Heart left ventricle (tissue), 16 donors: Measurements from ENCODE around the gene DMD. TPM values are rescaled to one million over a fixed set of nuclear protein-coding genes. Genes with fewer than 3 reads are reported as not detected.

Experiments
- ATAC-seq, 4 donors: fragments of 200-7000 bp; cut with Tn5 transposase; one replicate each; pipeline ENCODE4 v1.9.1; 2020 to 2022; ENCODE audit warnings: moderate library complexity in 4 of 4, mild to moderate bottlenecking in 3 of 4, moderate number of reproducible peaks in 1 of 4
- DNase-seq, 5 donors: peaks; one replicate each; pipeline ENCODE4 v3.0.0-alpha.2; 2020
- H3K27ac ChIP-seq, 12 donors: fragments of 200-600 bp; sonication (generic) in 4 of 12; one replicate each; pipeline versions ENCODE4 v1.5.0 to v1.8.0; 2016 to 2022; ENCODE audit warnings: mild to moderate bottlenecking in 2 of 12
- H3K27me3 ChIP-seq, 9 donors: fragments of 200-600 bp; sonication (generic) in 2 of 9; one replicate each; pipeline versions ENCODE4 v1.5.1 to v1.8.0; 2016 to 2022; ENCODE audit warnings: mild to moderate bottlenecking in 3 of 9
- H3K36me3 ChIP-seq, 9 donors: fragments of 200-600 bp; sonication (generic) in 2 of 9; one replicate each; pipeline versions ENCODE4 v1.5.0 to v1.8.0; 2018 to 2022; ENCODE audit warnings: mild to moderate bottlenecking in 2 of 9
- H3K4me1 ChIP-seq, 12 donors: fragments of 200-600 bp; sonication (generic) in 4 of 12; one replicate each; pipeline versions ENCODE4 v1.5.0 to v1.8.0; 2016 to 2022; ENCODE audit warnings: mild to moderate bottlenecking in 3 of 12
- H3K4me3 ChIP-seq, 12 donors: fragments of 200-600 bp; sonication (generic) in 4 of 12; one replicate each; pipeline versions ENCODE4 v1.5.0 to v1.8.0; 2017 to 2022; ENCODE audit warnings: mild to moderate bottlenecking in 9 of 12, moderate library complexity in 4 of 12
- H3K9me3 ChIP-seq, 12 donors: fragments of 200-600 bp; sonication (generic) in 4 of 12; one replicate each; pipeline versions ENCODE4 v1.5.0 to v1.8.0; 2016 to 2022; ENCODE audit warnings: mild to moderate bottlenecking in 1 of 12
- POLR2A ChIP-seq, 2 donors: fragments of 450-650 bp; IDR thresholded peaks; one replicate each; pipeline ENCODE4 v1.6.1; 2017; ENCODE audit warnings: antibody characterized with exemption in 2 of 2, mild to moderate bottlenecking in 2 of 2, moderate library complexity in 2 of 2
- WGBS, 4 donors: extraction: QIAGEN DNeasy Blood & Tissue Kit in 2 of 4; methylation state at CpG; one replicate each; pipeline versions ENCODE4 v1.1.5 to v1.1.7; 2013 to 2018; 5-methylcytosine and 5-hydroxymethylcytosine counted together
- intact Hi-C, 10 donors: fragments of 100-400 bp; cut with DNase I; formaldehyde crosslinking; loops; one replicate each; pipeline versions ENCODE4 v1.11.1 to v1.14.2; 2022
- polyA plus RNA-seq, 2 donors: library from polyadenylated mRNA; stranded (reverse); fragments of 200-250 nt; gene quantifications; one replicate each; pipeline ENCODE4 v1.2.3, GENCODE V29; 2013
- total RNA-seq, 9 donors: library from RNA; depleted of rRNA in 2 of 9; stranded (reverse); fragments of >200 nt in 2 of 9; fragmentation: NEBNext Ultra II Directional in 3 of 9; extraction: Animal tissue kit (Norgen Biotek cat#: 25700) in 3 of 9; gene quantifications; one replicate each; pipeline versions ENCODE4 v1.1.0 to v1.2.4, GENCODE V29; 2016 to 2023
- TF ChIP-seq, protein P1 (sequence below), 12 donors: fragments of 200-600 bp; sonication (generic) in 4 of 12; IDR thresholded peaks; one replicate each; pipeline versions ENCODE4 v1.5.0 to v1.8.0; 2018 to 2022; ENCODE audit warnings: antibody characterized with exemption in 12 of 12, mild to moderate bottlenecking in 5 of 12
- donor health status: ischemic (EF 13 %, LVEDD 7.1; RV severe dilation, severe dysfunction).
- donor health status: healthy with polysubstance abuse.
- donor health status: DM: no; HTN: yes; CAD: no.
- donor health status: DM: no; HTN: no; CAD: no.
- donor health status: ischemic (EF 25% LVEDD 6.9; RV normal size, moderate dysfunction).
- donor health status: ischemic (EF 25% LVEDD 5.7; RV mildly dilated, moderate dysfunction).
- donor health status: healthy.
- donor health status: DM: yes; HTN: yes; CAD: no.
- donor health status: ischemic (EF 35%, LVEDD 5.7; RV mildly dilated, moderate dysfunction).
- donor health status: nonischemic (EF 11% LVEDD 7.7; RV severe dilation, severe dysfunction).
- donor health status: DM: yes; HTN: yes; CAD: no.
- donor health status: PGD.
- donor health status: ischemic (EF 29% LVEDD 5.4; RV normal size, mild dysfunction).
- donor health status: nonischemic (EF 23%, LVEDD 6.1; RV moderate dilation, normal function).

DMD gene
- total and polyA plus RNA-seq, 11 donors: 34.7 to 236 (median 162) TPM

DNA sequence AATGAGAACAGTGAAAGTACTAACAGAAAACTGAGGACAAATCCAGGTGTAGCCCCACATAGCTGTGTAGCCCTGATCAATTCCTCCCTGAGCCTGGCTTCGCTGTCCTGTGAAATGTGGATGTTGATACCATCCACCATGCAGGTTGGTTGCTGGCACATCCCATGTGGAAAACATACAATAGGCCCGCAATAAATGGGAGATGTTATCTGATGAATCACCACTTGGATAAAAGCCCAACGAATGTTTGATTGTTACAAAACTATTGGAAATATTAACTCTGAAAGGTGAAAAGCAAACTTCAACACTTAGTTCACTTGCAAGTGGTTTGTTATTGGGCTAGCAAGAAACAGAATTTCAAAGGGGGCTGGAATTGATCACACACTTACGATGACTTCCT, 1953.2 kb downstream of the DMD start:
- 54 to 85% (median 71%) methylated on average over 4 of the region's 4 CpGs for WGBS, 4 donors
- no peak for ATAC-seq
- no peaks in the 10 kb centered on the region for H3K9me3 ChIP-seq
- H3K4me3 ChIP-seq: no peak overlapping the region
- no peak for DNase-seq
- TF ChIP-seq POLR2A (IDR thresholded peaks at IDR 0.05): no peak
- TF ChIP-seq, protein P1, sequence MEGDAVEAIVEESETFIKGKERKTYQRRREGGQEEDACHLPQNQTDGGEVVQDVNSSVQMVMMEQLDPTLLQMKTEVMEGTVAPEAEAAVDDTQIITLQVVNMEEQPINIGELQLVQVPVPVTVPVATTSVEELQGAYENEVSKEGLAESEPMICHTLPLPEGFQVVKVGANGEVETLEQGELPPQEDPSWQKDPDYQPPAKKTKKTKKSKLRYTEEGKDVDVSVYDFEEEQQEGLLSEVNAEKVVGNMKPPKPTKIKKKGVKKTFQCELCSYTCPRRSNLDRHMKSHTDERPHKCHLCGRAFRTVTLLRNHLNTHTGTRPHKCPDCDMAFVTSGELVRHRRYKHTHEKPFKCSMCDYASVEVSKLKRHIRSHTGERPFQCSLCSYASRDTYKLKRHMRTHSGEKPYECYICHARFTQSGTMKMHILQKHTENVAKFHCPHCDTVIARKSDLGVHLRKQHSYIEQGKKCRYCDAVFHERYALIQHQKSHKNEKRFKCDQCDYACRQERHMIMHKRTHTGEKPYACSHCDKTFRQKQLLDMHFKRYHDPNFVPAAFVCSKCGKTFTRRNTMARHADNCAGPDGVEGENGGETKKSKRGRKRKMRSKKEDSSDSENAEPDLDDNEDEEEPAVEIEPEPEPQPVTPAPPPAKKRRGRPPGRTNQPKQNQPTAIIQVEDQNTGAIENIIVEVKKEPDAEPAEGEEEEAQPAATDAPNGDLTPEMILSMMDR (IDR thresholded peaks at IDR 0.05): no peak
- H3K4me1 ChIP-seq: no peaks in the 10 kb centered on the region
- intact Hi-C loops: no loop called here
- H3K27ac ChIP-seq: no peak overlapping the region
- H3K27me3 ChIP-seq: no peaks in the 10 kb centered on the region
- peaks cover 0 to 13% (median 0%) of the 10 kb centered on the region in 9 donors for H3K36me3 ChIP-seq

DNA sequence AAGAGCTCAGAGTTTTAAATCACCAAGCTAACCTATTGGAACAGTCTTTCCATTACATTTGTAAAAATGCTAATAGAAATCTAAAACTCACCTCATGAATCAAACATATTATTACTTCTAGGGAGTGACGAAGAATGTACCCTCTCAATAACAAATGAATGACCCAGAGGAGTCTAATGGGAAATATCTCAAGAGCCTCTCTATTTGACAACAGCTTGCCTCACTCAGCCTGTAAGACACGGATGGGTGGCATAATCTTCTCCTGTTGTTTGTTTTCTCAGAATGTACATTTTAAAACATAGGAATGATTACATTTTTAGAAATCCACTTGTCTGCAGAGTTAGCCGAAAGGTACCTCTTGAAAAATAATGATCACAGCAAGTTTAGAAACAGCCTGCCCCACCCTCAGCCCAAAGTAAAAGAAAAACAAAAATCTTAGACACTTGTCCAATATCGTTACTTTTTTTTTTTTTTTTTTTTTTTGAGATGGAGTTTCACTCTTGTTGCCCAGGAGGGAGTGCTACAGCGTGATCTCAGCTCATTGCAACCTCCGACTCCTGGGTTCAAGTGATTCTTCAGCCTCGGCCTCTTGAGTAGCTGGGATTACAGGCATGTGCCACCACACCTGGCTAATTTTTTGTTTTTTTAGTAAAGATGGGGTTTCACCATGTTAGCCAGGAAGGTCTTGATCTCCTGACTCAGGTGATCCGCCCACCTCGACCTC, 1955.9 kb downstream of the DMD start:
- no peaks in the 10 kb centered on the region for H3K4me1 ChIP-seq
- ATAC-seq (no peak), DNase-seq (no peak)
- peaks cover 0 to 13% (median 0%) of the 10 kb centered on the region in 9 donors for H3K36me3 ChIP-seq
- H3K9me3 ChIP-seq: no peaks in the 10 kb centered on the region
- H3K27me3 ChIP-seq: no peaks in the 10 kb centered on the region
- intact Hi-C loops: no loop called here
- 70 to 85% (median 79%) methylated on average over 9 of the region's 9 CpGs for WGBS, 4 donors
- H3K27ac ChIP-seq: no peak overlapping the region
- TF ChIP-seq POLR2A (IDR thresholded peaks at IDR 0.05): no peak
- TF ChIP-seq, protein P1 (IDR thresholded peaks at IDR 0.05): no peak
- H3K4me3 ChIP-seq: no peak overlapping the region

DNA sequence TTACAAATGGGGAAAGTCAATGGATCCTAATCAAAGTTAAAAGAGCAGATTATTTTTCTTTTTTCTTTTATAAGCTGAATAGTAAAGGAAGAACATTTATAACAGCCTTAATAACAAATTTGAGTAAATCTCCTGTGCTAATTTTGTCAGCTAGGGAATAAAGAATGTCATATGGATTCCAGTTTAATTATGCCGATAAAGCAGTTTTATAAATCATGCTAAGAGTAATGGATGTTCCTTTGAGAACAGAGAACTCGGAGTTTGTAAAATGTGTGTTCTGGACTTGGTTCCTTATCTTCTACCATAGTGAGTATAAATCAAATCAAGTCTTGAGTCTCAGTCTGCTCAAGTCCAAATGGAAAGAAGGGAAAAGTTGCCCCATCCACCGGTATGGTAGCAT, 1959.2 kb downstream of the DMD start:
- 63 to 91% (median 69%) methylated on average over 3 of the region's 3 CpGs for WGBS, 4 donors
- ATAC-seq (no peak), DNase-seq (no peak)
- no peak overlapping the region for H3K4me3 ChIP-seq
- no peak overlapping the region for H3K27ac ChIP-seq
- H3K4me1 ChIP-seq: no peaks in the 10 kb centered on the region
- H3K9me3 ChIP-seq: no peaks in the 10 kb centered on the region
- intact Hi-C loops: no loop called here
- TF ChIP-seq, protein P1 (IDR thresholded peaks at IDR 0.05): no peak
- TF ChIP-seq POLR2A (IDR thresholded peaks at IDR 0.05): no peak
- H3K27me3 ChIP-seq: no peaks in the 10 kb centered on the region
- peaks cover 0 to 4% (median 0%) of the 10 kb centered on the region in 9 donors for H3K36me3 ChIP-seq

DNA sequence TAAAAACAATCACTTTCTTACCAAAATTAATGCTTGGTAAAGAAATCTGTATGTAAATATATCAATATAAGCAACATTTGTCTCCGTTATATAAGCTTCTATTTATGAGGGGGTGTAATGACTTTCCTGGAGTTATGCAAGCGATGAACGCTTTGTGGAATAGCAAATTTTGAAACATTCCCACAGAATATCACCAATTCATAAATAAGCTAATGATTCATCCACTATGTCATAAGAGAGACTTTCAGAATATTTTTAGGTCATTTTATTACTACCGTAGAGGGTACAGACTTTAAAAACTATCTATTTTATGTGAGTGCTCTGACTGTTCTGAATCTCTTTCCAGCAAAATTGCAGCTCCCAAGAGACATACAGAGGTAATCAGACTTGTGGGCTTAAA, 1960.0 kb downstream of the DMD start:
- Histone ChIP-seq H3K27me3 (no peaks in the 10 kb centered on the region), H3K27ac (no peak overlapping the region), H3K36me3 (no peaks in the 10 kb centered on the region), H3K4me3 (no peak overlapping the region), H3K4me1 (no peaks in the 10 kb centered on the region), H3K9me3 (no peaks in the 10 kb centered on the region)
- ATAC-seq: no peak
- no peak for TF ChIP-seq POLR2A (IDR thresholded peaks at IDR 0.05)
- TF ChIP-seq, protein P1 (IDR thresholded peaks at IDR 0.05): no peak
- WGBS, 4 donors: 78 to 88% (median 87%) methylated on average over 4 of the region's 4 CpGs
- intact Hi-C loops: no loop called here
- no peak for DNase-seq
